SK-N-SH (cell line): ENCODE data around the gene C2orf92.

Experiments
- CTCF ChIP-seq: fragments of 200-600 bp; sonication (generic); IDR thresholded peaks from 2 replicates; pipeline ENCODE4 v1.6.1; 2017; ENCODE audit warnings: antibody characterized with exemption, mild to moderate bottlenecking, moderate library complexity
- EP300 ChIP-seq, 2 experiments: IDR thresholded peaks; 2 replicates each; pipeline versions ENCODE4 v1.4.0 to v1.6.1; 2012; ENCODE audit warnings: borderline replicate concordance in 1 of 2, low read depth in 1 of 2, low read length in 1 of 2
- FOXJ3 ChIP-seq: sonication (generic); formaldehyde crosslinking; IDR thresholded peaks from 2 replicates; pipeline ENCODE4 v1.5.1; 2020; ENCODE audit warnings: mild to moderate bottlenecking, missing genetic modification reagents
- JUND ChIP-seq: IDR thresholded peaks from 2 replicates; pipeline ENCODE4 v1.4.0; 2012
- POLR2AphosphoS5 ChIP-seq: IDR thresholded peaks from 2 replicates; pipeline ENCODE4 v1.6.1; 2012; ENCODE audit warnings: low read depth, low read length
- TAF1 ChIP-seq: IDR thresholded peaks from 2 replicates; pipeline ENCODE4 v1.6.1; 2012; ENCODE audit warnings: low read depth, mild to moderate bottlenecking, low read length, moderate library complexity, borderline replicate concordance
- YY1 ChIP-seq: IDR thresholded peaks from 2 replicates; pipeline ENCODE4 v1.4.0; 2012; ENCODE audit warnings: low read depth, mild to moderate bottlenecking
- TF ChIP-seq, protein P1 (sequence below): IDR thresholded peaks from 2 replicates; pipeline ENCODE4 v1.4.0; 2012; ENCODE audit warnings: low read depth
- TF ChIP-seq, protein P2 (sequence below): IDR thresholded peaks from 2 replicates; pipeline ENCODE4 v1.6.1; 2012; ENCODE audit warnings: mild to moderate bottlenecking, low read depth, low read length, moderate library complexity

DNA sequence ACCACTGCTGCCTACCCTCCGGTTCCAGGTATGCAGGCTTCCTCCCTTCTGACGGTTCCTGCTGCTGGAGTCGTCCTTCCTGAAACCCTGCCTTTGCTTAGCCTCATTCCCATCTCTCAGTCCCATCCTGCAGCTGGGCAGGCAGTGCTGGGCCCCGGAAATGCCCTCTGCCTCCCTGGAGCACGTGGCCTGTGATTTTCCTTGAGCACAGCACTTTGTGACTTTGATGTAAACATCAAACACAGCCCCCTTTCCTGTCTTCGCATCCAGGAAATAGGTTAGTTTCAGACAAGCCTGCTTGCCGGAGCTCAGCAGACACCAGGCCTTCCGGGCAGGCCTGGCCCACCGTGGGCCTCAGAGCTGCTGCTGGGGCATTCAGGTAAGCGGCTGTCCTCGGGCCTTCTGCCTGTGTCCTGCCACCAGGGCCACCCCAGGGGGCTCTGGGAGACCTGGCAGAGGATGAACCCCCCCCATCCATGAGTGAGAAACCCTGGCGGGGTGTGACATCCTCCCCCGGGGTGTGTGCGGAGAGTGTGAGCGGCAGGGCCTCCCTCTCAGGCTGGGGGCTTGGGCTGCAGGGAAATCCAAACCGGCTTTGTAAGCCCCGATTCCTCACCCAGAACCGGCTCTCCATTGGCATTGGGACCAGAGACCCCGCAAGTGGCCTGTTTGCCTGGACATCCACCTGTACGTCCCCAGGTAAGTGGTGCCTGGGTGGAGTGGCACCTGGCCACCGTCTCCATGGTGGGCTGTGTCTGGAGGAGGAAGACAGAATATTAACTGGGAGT, 44.0 kb downstream of the C2orf92 start, which contains the start of gene ZAP70:
- TF ChIP-seq EP300 (IDR thresholded peaks at IDR 0.05; ENCODE audit: borderline replicate concordance in 1 of 2, low read depth in 1 of 2, low read length in 1 of 2) (no peak), TAF1 (no peak), JUND (no peak), CTCF (no peak), YY1 (no peak), FOXJ3 (no peak), POLR2AphosphoS5 (no peak)
- TF ChIP-seq, protein P1, sequence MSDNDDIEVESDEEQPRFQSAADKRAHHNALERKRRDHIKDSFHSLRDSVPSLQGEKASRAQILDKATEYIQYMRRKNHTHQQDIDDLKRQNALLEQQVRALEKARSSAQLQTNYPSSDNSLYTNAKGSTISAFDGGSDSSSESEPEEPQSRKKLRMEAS = no peak
- TF ChIP-seq, protein P2, sequence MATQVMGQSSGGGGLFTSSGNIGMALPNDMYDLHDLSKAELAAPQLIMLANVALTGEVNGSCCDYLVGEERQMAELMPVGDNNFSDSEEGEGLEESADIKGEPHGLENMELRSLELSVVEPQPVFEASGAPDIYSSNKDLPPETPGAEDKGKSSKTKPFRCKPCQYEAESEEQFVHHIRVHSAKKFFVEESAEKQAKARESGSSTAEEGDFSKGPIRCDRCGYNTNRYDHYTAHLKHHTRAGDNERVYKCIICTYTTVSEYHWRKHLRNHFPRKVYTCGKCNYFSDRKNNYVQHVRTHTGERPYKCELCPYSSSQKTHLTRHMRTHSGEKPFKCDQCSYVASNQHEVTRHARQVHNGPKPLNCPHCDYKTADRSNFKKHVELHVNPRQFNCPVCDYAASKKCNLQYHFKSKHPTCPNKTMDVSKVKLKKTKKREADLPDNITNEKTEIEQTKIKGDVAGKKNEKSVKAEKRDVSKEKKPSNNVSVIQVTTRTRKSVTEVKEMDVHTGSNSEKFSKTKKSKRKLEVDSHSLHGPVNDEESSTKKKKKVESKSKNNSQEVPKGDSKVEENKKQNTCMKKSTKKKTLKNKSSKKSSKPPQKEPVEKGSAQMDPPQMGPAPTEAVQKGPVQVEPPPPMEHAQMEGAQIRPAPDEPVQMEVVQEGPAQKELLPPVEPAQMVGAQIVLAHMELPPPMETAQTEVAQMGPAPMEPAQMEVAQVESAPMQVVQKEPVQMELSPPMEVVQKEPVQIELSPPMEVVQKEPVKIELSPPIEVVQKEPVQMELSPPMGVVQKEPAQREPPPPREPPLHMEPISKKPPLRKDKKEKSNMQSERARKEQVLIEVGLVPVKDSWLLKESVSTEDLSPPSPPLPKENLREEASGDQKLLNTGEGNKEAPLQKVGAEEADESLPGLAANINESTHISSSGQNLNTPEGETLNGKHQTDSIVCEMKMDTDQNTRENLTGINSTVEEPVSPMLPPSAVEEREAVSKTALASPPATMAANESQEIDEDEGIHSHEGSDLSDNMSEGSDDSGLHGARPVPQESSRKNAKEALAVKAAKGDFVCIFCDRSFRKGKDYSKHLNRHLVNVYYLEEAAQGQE = no peak
